ENCODE measurements around the gene MACO1.

DNA sequence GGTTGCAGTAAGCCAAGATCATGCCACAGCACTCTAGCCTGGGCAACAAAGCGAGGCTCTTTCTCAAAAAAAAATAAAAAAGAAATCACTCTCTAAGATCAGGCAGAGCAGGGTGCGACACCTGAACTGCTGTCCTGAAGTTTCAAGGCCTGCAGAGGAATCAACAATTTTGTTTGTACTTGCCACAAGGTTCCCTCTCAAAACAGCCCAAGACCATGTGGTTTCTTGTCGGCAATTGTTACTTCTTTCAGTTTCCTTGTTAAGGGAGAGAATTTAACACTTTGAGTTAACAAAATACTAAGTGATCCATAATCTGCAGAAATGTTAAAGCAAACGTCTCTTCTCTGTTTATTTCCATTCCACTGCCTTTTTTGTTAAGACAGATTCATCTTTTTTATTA is 36.5 kb downstream of the MACO1 start:
- TF ChIP-seq, protein P1, sequence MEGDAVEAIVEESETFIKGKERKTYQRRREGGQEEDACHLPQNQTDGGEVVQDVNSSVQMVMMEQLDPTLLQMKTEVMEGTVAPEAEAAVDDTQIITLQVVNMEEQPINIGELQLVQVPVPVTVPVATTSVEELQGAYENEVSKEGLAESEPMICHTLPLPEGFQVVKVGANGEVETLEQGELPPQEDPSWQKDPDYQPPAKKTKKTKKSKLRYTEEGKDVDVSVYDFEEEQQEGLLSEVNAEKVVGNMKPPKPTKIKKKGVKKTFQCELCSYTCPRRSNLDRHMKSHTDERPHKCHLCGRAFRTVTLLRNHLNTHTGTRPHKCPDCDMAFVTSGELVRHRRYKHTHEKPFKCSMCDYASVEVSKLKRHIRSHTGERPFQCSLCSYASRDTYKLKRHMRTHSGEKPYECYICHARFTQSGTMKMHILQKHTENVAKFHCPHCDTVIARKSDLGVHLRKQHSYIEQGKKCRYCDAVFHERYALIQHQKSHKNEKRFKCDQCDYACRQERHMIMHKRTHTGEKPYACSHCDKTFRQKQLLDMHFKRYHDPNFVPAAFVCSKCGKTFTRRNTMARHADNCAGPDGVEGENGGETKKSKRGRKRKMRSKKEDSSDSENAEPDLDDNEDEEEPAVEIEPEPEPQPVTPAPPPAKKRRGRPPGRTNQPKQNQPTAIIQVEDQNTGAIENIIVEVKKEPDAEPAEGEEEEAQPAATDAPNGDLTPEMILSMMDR (IDR thresholded peaks at IDR 0.05), result no peak
- no peak for TF ChIP-seq POLR2AphosphoS5 (IDR thresholded peaks at IDR 0.05)
